GM18526 (cell line): ENCODE measurements around the gene CIRBP.

Experiments
- POLR2A ChIP-seq: IDR thresholded peaks from 3 replicates; pipeline ENCODE4 v1.6.1; 2011; ENCODE audit not compliant: insufficient read length; ENCODE audit errors: extremely low read depth

Gene CIRBP

GRCh38 chr19:1283917-1284292 lies 14.8 kb downstream of the CIRBP start:
- no peak for TF ChIP-seq POLR2A

- TF ChIP-seq POLR2A: no peak
Measured at GRCh38 chr19:1284293-1284978, 15.3 kb downstream of the CIRBP start.

- TF ChIP-seq POLR2A: no peak
Measured at GRCh38 chr19:1284979-1285736, 16.0 kb downstream of the CIRBP start.

- no peak for TF ChIP-seq POLR2A
Measured at GRCh38 chr19:1285737-1286360, 16.7 kb downstream of the CIRBP start, which contains the start of gene EFNA2. Gene EFNA2, plus strand, starts transcription at chr19:1285873. Its CDS starts 296 bp downstream, at chr19:1286169.

- TF ChIP-seq POLR2A: no peak
Measured at GRCh38 chr19:1286487-1287353, 17.6 kb downstream of the CIRBP start.

- TF ChIP-seq POLR2A: no peak
Measured at GRCh38 chr19:1287354-1288225, 18.5 kb downstream of the CIRBP start.

GRCh38 chr19:1288226-1288612 lies 19.1 kb downstream of the CIRBP start:
- no peak for TF ChIP-seq POLR2A

- no peak for TF ChIP-seq POLR2A
Measured at GRCh38 chr19:1288833-1289685, 19.9 kb downstream of the CIRBP start.

GRCh38 chr19:1289686-1290025 lies 20.5 kb downstream of the CIRBP start:
- no peak for TF ChIP-seq POLR2A

- TF ChIP-seq POLR2A: no peak
Measured at GRCh38 chr19:1290196-1290702, 21.1 kb downstream of the CIRBP start.

GRCh38 chr19:1290703-1291651 lies 21.8 kb downstream of the CIRBP start:
- TF ChIP-seq POLR2A: no peak

GRCh38 chr19:1291761-1292418 lies 22.8 kb downstream of the CIRBP start:
- TF ChIP-seq POLR2A: no peak
